ENCODE data around the gene AKAP14. TPM values are rescaled to one million over a fixed set of nuclear protein-coding genes. Genes with fewer than 3 reads are reported as not detected.
"Not testable (repeated sequence)": the region's sequence is repeated elsewhere in the genome, so short reads cannot be mapped to it uniquely, and the experiment has no call there.

Gene AKAP14
- total and polyA plus RNA-seq, 4 donors: not detected

- 77% methylated on average over 3 of the region's 3 CpGs for WGBS
- Histone ChIP-seq H3K4me1 (ENCODE audit: control insufficient read depth in 4 of 4, insufficient read depth in 4 of 4, low read length in 3 of 4) (no peaks in the 10 kb centered on the region), H3K4me3 (ENCODE audit: low read depth in 1 of 3, low read length in 3 of 3) (no peak overlapping the region), H3K9me3 (ENCODE audit: control insufficient read depth in 4 of 4, low read length in 3 of 4) (no peaks in the 10 kb centered on the region), H3K9ac (ENCODE audit: low read depth in 1 of 2, low read length in 2 of 2) (no peak overlapping the region), H3K36me3 (ENCODE audit: control insufficient read depth in 4 of 4, insufficient read depth in 3 of 4, low read depth in 1 of 4, low read length in 3 of 4) (no peaks in the 10 kb centered on the region), H3K27ac (ENCODE audit: low read depth in 1 of 2, low read length in 2 of 2) (no peak overlapping the region), H3K27me3 (ENCODE audit: control insufficient read depth in 4 of 4, insufficient read depth in 4 of 4, low read length in 3 of 4) (no peaks in the 10 kb centered on the region)
- TF ChIP-seq NR2F2 (IDR thresholded peaks at IDR 0.05) (no peak), FOXA2 (IDR thresholded peaks at IDR 0.05) (no peak), YY1 (IDR thresholded peaks at IDR 0.05) (no peak), RAD21 (IDR thresholded peaks at IDR 0.05) (no peak), SP1 (IDR thresholded peaks at IDR 0.05) (no peak), HNF4G (IDR thresholded peaks at IDR 0.05) (no peak), HNF4A (conservative IDR thresholded peaks at IDR 0.05) (no peak), ATF3 (IDR thresholded peaks at IDR 0.05) (no peak), FOXA1 (IDR thresholded peaks at IDR 0.05) (no peak), REST (IDR thresholded peaks at IDR 0.05) (no peak), ZBTB33 (IDR thresholded peaks at IDR 0.05) (no peak), GABPA (IDR thresholded peaks at IDR 0.05 in 1 of 2, conservative IDR thresholded peaks at IDR 0.05 in 1 of 2) (no peak), JUND (IDR thresholded peaks at IDR 0.05) (no peak), RXRA (IDR thresholded peaks at IDR 0.05) (no peak), TAF1 (conservative IDR thresholded peaks at IDR 0.05) (no peak), MAX (IDR thresholded peaks at IDR 0.05) (no peak), EGR1 (IDR thresholded peaks at IDR 0.05; ENCODE audit: low read depth in 2 of 2) (no peak), CTCF (IDR thresholded peaks at IDR 0.05; ENCODE audit: low read depth, low read length, missing input control) (no peak)
- no peak for DNase-seq (ENCODE audit: low spot score)
These were observed 58.7 kb downstream of the AKAP14 start for GRCh38 chrX:119954374-119954773.

- H3K27me3 ChIP-seq (ENCODE audit: control insufficient read depth in 4 of 4, insufficient read depth in 4 of 4, low read length in 3 of 4): not testable (repeated sequence)
These were observed 60.3 kb downstream of the AKAP14 start for GRCh38 chrX:119955807-119956570.

More at GRCh38 chrX:119955807-119956570, 60.3 kb downstream of the AKAP14 start:
- WGBS: 85% methylated on average over 21 of the region's 21 CpGs
- not testable (repeated sequence) for H3K36me3 ChIP-seq (ENCODE audit: control insufficient read depth in 4 of 4, insufficient read depth in 3 of 4, low read depth in 1 of 4, low read length in 3 of 4); H3K4me3 ChIP-seq (ENCODE audit: low read depth in 1 of 3, low read length in 3 of 3); H3K9ac ChIP-seq (ENCODE audit: low read depth in 1 of 2, low read length in 2 of 2); H3K9me3 ChIP-seq (ENCODE audit: control insufficient read depth in 4 of 4, low read length in 3 of 4); H3K4me1 ChIP-seq (ENCODE audit: control insufficient read depth in 4 of 4, insufficient read depth in 4 of 4, low read length in 3 of 4); H3K27ac ChIP-seq (ENCODE audit: low read depth in 1 of 2, low read length in 2 of 2); DNase-seq (ENCODE audit: low spot score)
